Smooth muscle cell of the coronary artery (primary cell): ENCODE results near the gene CPA3. TPM values are rescaled to one million over a fixed set of nuclear protein-coding genes. Genes with fewer than 3 reads are reported as not detected.

Source experiments
- total RNA-seq: library from RNA; depleted of rRNA; stranded (reverse); fragments of >200 nt; gene quantifications from 2 replicates; pipeline ENCODE4 v1.2.3, GENCODE V29; 2014; ENCODE audit warnings: low replicate concordance

The CPA3 gene, protein sequence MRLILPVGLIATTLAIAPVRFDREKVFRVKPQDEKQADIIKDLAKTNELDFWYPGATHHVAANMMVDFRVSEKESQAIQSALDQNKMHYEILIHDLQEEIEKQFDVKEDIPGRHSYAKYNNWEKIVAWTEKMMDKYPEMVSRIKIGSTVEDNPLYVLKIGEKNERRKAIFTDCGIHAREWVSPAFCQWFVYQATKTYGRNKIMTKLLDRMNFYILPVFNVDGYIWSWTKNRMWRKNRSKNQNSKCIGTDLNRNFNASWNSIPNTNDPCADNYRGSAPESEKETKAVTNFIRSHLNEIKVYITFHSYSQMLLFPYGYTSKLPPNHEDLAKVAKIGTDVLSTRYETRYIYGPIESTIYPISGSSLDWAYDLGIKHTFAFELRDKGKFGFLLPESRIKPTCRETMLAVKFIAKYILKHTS
- not detected in 2 replicates for total RNA-seq

DNA sequence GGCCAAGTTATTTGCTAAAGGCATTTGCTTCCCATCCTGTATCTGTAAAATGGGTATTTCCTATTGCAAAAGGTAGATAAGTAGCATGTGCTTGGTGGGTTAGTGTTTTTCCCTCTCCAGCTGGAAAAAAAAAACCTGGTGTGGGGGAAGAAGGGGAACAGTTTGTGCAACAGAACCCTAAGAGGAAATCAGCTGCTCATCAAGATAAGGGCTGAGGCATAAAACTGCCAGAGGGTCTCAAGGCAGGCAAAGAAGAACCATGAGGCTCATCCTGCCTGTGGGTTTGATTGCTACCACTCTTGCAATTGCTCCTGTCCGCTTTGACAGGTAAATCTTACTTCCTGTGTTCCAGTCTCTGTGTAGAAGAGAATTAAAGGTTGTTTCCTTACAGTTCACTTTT lies at the start of gene CPA3:
CPA3 (plus strand) TSS at position 248 of the 400 bp plus-strand sequence; CDS start at position 260, 12 bp downstream.

DNA sequence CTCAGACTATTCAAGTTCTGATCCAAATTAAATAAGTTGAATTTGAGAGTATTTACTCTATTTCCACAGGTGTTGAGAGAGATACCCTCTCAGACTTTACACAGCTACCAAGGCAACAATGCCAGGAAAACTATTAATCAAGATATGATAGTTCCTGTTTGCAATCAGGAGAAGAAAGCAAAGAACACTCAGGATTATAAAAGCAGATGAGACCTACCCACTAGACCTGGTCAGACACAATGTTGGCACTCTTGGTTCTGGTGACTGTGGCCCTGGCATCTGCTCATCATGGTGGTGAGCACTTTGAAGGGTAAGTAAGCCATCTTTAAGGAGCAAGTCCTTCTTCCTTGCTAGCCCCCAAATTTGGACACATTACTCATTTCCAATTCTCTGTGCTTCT lies 37.5 kb upstream of the CPA3 start, which contains the start of gene CPB1:
CPB1 (plus strand) TSS at position 227 of the 400 bp plus-strand sequence; CDS start at position 240, 13 bp downstream.

Other genes with a start within 250 kb of the CPA3 start
- gene AGTR1, start 167.4 kb upstream of the CPA3 start, total RNA-seq, result 1.9 TPM in 1 of 2 replicates, not detected in the other
- gene CPB1, start 37.5 kb upstream of the CPA3 start, total RNA-seq, result not detected in 2 replicates
- 26.2 and 31.1 TPM in 2 replicates for gene GYG1, start 126.2 kb downstream of the CPA3 start, total RNA-seq
- gene HLTF, start 221.2 kb downstream of the CPA3 start, total RNA-seq, result 28.0 and 37.1 TPM in 2 replicates